ENCODE results near the gene TLK1.
"Not testable (repeated sequence)": the region's sequence is repeated elsewhere in the genome, so short reads cannot be mapped to it uniquely, and the experiment has no call there.

TLK1 gene

DNA sequence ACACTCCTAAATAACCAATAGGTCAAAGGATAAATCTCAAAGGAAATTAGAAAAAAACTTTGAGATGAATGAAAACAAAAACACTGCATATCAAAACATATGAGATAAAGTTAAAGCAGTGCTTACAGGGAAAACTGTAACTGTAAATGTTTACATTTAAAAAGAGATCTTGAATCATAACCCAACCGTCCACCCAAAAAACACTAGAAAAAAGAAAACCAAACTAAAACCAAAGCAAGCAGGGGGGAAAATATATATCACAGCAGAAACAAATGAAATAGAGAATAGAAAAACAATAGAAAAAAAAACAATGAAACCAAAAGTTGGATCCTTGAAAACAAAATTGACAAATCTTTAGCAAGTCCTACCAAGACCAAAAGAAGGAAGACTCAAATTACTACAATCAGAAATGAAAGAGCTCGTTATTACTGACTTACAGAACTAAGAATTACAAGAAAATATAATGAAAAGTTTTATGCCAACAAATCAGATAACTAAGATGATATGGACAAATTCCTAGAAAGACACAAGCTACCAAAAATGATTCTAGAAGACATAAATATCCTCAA, 65.6 kb downstream of the TLK1 start:
- H3K27ac ChIP-seq, result no peak overlapping the region
- TF ChIP-seq, protein P1, sequence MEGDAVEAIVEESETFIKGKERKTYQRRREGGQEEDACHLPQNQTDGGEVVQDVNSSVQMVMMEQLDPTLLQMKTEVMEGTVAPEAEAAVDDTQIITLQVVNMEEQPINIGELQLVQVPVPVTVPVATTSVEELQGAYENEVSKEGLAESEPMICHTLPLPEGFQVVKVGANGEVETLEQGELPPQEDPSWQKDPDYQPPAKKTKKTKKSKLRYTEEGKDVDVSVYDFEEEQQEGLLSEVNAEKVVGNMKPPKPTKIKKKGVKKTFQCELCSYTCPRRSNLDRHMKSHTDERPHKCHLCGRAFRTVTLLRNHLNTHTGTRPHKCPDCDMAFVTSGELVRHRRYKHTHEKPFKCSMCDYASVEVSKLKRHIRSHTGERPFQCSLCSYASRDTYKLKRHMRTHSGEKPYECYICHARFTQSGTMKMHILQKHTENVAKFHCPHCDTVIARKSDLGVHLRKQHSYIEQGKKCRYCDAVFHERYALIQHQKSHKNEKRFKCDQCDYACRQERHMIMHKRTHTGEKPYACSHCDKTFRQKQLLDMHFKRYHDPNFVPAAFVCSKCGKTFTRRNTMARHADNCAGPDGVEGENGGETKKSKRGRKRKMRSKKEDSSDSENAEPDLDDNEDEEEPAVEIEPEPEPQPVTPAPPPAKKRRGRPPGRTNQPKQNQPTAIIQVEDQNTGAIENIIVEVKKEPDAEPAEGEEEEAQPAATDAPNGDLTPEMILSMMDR (conservative IDR thresholded peaks at IDR 0.05), result no peak

DNA sequence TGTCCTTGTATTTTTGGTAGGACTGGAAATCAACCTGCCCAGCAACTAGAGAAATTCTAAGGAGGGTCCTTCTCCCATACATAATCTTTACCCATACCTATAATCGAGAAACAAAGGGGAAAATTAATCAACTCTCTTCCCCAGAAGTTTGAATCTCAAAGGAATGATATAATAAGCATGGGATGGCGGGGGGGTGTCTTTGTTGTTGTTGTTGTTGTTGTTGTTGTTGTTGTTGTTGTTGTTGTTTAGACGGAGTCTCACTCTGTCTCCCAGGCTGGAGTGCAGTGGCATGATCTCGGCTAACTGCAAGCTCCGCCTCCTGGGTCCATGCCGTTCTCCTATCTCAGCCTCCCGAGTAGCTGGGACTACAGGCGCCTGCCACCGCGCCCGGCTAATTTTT, 69.2 kb downstream of the TLK1 start:
- H3K27ac ChIP-seq, result not testable (repeated sequence)

DNA sequence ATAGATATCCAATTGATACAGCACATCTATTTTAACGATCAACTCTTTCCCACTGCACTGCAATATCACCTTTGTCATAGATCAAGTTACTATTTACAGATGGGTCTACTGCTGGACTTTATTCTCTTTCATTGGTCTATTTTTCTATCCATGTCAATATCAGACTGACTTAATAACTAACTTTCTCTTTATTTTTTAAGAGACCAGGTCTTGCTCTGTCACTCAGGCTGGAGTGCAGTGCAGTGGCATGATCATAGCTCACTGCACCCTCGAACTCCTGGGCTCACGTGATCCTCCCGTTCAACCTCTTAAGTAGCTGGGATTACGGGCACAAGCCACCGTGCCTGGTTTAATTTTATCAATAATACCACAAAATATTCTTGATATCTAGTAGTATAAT, 71.2 kb downstream of the TLK1 start:
- peak overlapping the region; percentile 54 for H3K27ac ChIP-seq
- TF ChIP-seq, protein P1 (conservative IDR thresholded peaks at IDR 0.05), result no peak

DNA sequence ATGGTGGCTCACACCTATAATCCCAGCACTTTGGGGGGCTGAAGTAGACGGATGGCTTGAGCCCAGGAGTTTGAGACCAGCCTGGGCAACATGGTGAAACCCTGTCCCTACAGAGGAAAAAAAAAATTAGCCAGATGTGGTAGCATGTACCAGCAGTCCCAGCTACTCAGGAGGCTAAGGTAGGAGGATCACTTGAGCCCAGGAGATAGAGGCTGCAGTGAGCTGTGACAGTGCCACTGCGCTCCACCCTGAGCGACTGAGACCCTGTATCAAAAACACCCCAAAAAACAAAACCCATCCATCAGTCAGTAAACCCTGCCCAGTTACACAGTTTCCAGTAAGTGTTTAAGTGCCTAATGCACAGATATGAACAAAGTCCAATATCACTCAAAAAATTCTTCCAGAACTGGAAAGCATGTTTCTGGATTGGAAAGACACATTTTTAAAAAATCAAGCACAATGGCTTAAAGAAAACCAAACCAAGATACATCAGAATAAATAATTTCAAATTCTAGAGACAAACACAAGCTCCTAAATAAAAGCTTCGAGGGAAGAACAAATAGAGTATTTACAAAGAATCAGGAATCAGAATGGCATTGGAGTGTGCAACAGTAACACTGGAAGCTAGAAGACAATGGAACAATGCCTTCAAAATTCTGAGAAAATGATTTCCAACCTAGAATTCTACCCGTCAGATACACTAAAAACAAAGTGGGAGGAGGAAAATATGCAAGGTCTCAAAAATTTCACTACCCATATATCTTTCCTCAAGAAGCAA, 72.4 kb downstream of the TLK1 start:
- H3K27ac ChIP-seq, result peak overlapping the region; percentile 54
- TF ChIP-seq, protein P1 (conservative IDR thresholded peaks at IDR 0.05), result no peak

DNA sequence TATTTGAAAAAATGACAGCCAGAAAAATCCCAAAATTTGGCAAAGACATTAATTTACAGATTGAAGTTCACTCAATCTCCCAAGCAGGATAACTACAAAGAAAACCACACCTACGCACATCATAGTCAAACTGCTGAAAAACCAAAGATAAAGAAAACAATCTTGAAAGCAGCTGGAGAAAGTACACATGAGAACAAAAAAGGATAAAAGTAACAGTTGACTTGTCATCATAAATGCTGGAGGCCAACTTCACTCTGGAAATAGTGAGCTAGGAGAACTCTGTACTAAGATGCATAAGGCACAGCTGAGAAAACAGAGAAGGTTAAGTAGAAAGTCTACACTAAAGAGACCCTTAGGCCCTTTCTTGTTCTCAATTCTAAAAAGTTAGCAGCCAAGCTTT, 73.1 kb downstream of the TLK1 start:
- TF ChIP-seq, protein P1 (conservative IDR thresholded peaks at IDR 0.05), result no peak
- H3K27ac ChIP-seq, result no peak overlapping the region

DNA sequence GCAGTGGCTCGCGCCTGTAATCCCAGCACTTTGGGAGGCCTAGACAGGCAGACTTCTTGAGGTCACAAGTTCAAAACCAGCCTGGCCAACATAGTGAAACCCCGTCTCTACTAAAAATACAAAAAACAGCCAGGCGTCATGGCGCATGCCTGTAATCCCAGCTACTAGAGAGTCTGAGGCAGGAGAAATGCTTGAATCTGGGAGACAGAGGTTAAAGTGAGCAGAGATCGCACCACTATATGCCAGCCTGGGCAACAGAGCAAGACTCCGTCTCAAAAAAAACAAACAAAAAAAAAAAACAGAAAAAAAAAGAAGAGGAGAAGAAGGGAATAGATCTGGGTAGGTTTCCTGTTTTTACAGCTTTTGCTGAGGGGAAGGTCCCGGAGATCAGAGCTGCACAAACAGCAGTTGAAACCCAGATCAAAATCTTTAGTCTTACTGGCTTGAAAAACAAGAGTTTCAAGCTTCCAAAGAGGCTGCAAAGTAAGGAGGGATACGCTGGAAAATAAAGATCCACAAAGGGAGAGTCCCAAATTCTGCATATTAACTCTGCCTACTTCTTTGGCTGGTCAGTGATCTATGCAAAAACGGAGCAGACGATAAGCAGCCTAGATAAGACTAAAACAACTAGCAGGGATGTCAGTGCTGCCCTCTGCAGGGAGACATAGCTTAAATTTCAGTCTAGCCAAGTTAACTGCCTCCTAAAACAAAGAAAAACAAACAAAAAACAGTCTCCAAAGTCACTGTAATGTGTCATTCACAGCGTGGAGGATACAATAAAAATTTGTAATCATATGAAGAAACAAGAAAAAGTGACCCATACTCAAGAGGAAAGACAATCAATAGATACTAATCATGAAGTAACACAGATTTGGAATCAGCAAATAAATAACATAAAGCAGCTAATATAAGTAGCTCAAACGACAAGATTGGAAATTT, 74.1 kb downstream of the TLK1 start:
- TF ChIP-seq, protein P1 (conservative IDR thresholded peaks at IDR 0.05), result peak; percentile 85
- peak overlapping the region; percentile 44 for H3K27ac ChIP-seq

DNA sequence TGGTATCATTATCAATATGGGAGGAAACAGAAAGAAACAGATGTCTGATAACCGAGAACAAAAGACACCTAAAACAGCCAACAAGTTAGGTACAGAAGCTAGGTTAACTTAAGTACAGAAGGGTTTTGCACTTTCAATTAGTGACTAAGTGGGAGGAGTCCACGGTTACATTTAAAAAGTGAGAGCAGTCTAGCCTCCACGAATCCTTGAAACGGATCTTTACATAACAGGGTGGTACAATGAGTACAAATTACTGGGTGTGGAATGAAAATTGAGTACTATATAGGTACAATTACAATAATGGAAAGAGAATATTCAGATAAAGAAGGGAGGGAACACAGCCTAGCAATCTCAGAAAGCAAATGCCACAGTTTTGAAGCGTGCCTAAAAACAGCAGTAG, 76.6 kb downstream of the TLK1 start:
- TF ChIP-seq, protein P1 (conservative IDR thresholded peaks at IDR 0.05), result no peak
- H3K27ac ChIP-seq, result no peak overlapping the region
